SK-N-SH (cell line): ENCODE data around the gene SGSH. TPM values are rescaled to one million over a fixed set of nuclear protein-coding genes. Genes with fewer than 3 reads are reported as not detected.

ENCODE experiments used
- CTCF ChIA-PET: fragments of 300-600, 350-600 bp; formaldehyde crosslinking; extraction: SDS; loops from one replicate; lab custom pipeline; 2021; lab: Yijun Ruan, JAX
- POLR2A ChIA-PET: fragments of 350-600 bp; sonication (Branson Sonifier 250); formaldehyde crosslinking; extraction: SDS; loops from one replicate; lab custom pipeline; 2020; ENCODE audit warnings: antibody characterized with exemption, inconsistent platforms; lab: Yijun Ruan, JAX
- DNase-seq: peaks from one replicate; pipeline ENCODE4 v3.0.0; 2012
- H2AFZ ChIP-seq: fragments of 200-600 bp; sonication (generic); 2 replicates; pipeline ENCODE4 v1.8.1; 2016; ENCODE audit warnings: antibody characterized with exemption, mild to moderate bottlenecking, low read depth
- H3F3A ChIP-seq: fragments of 200-600 bp; sonication (generic); replicated peaks from 2 replicates; pipeline ENCODE3; 2016; ENCODE audit warnings: antibody characterized with exemption, mild to moderate bottlenecking; ENCODE audit not compliant: insufficient read depth
- H3K27ac ChIP-seq, 2 experiments: fragments of 200-500 bp in 1 of 2; fragments of 200-600 bp in 1 of 2; sonication (Bioruptor generic) in 1 of 2; sonication (generic), shearing (Covaris generic) in 1 of 2; 2 replicates each; pipeline versions ENCODE4 v1.5.1 to v1.6.1; 2014 to 2016; ENCODE audit warnings: low read depth in 2 of 2, inconsistent platforms in 1 of 2, low read length in 1 of 2, mild to moderate bottlenecking in 1 of 2, mixed read lengths in 1 of 2
- H3K27me3 ChIP-seq: fragments of 200-600 bp; sonication (generic), shearing (Covaris generic); 2 replicates; pipeline ENCODE4 v1.6.1; 2016; ENCODE audit warnings: mixed run types; ENCODE audit not compliant: insufficient read depth
- H3K36me3 ChIP-seq, 2 experiments: fragments of 200-500 bp in 1 of 2; fragments of 200-600 bp in 1 of 2; sonication (Bioruptor generic) in 1 of 2; sonication (generic) in 1 of 2; replicated peaks in 1 of 2; 2 replicates each; pipeline versions ENCODE3 to v1.5.1; 2014 to 2016; ENCODE audit warnings: low read length in 1 of 2, mild to moderate bottlenecking in 1 of 2; ENCODE audit not compliant: insufficient read depth in 2 of 2, control insufficient read depth in 1 of 2
- H3K4me1 ChIP-seq, 2 experiments: fragments of 200-500 bp in 1 of 2; fragments of 200-600 bp in 1 of 2; sonication (Bioruptor generic) in 1 of 2; sonication (generic), shearing (Covaris generic) in 1 of 2; 2 replicates each; pipeline versions ENCODE4 v1.5.1 to v1.6.1; 2014 to 2016; ENCODE audit warnings: low read depth in 1 of 2, low read length in 1 of 2, mixed run types in 1 of 2; ENCODE audit not compliant: insufficient read depth in 2 of 2, control insufficient read depth in 1 of 2
- H3K4me2 ChIP-seq: fragments of 200-600 bp; sonication (generic), shearing (Covaris generic); 2 replicates; pipeline ENCODE4 v1.6.1; 2017; ENCODE audit warnings: mixed run types
- H3K4me3 ChIP-seq, 2 experiments: fragments of 200-500 bp in 1 of 2; fragments of 200-600 bp in 1 of 2; sonication (Bioruptor generic) in 1 of 2; sonication (generic), shearing (Covaris generic) in 1 of 2; 2 replicates each; pipeline versions ENCODE4 v1.5.1 to v1.8.1; 2014 to 2016; ENCODE audit warnings: low read depth in 2 of 2, inconsistent platforms in 1 of 2, low read length in 1 of 2, mild to moderate bottlenecking in 1 of 2, mixed read lengths in 1 of 2, moderate library complexity in 1 of 2
- H3K79me2 ChIP-seq: fragments of 200-600 bp; sonication (generic); 2 replicates; pipeline ENCODE4 v1.8.1; 2017; ENCODE audit warnings: mild to moderate bottlenecking; ENCODE audit not compliant: insufficient read depth
- H3K9ac ChIP-seq: fragments of 200-600 bp; sonication (generic); 2 replicates; pipeline ENCODE4 v1.6.1; 2017; ENCODE audit warnings: mixed run types
- H3K9me2 ChIP-seq: fragments of 200-600 bp; sonication (generic); 2 replicates; pipeline ENCODE4 v1.6.1; 2017; ENCODE audit warnings: mixed run types
- H3K9me3 ChIP-seq: fragments of 200-600 bp; sonication (generic); 2 replicates; pipeline ENCODE4 v1.6.1; 2017; ENCODE audit warnings: mixed run types, mild to moderate bottlenecking, moderate library complexity
- H4K20me1 ChIP-seq: fragments of 200-600 bp; sonication (generic); 2 replicates; pipeline ENCODE4 v1.6.1; 2017; ENCODE audit warnings: mild to moderate bottlenecking, mixed run types; ENCODE audit not compliant: insufficient read depth
- CHD2 ChIP-seq: fragments of 150-350 bp; IDR thresholded peaks from 2 replicates; pipeline ENCODE4 v1.6.1; 2018; ENCODE audit warnings: low read length; ENCODE audit not compliant: partially characterized antibody
- ELF1 ChIP-seq: IDR thresholded peaks from 2 replicates; pipeline ENCODE4 v1.4.0; 2012
- FOXM1 ChIP-seq: IDR thresholded peaks from 2 replicates; pipeline ENCODE4 v1.4.0; 2012; ENCODE audit warnings: low read depth, mild to moderate bottlenecking
- GATA2 ChIP-seq: sonication (generic); formaldehyde crosslinking; IDR thresholded peaks from 2 replicates; pipeline ENCODE4 v1.5.0; 2020; ENCODE audit warnings: mild to moderate bottlenecking, missing genetic modification reagents
- JUND ChIP-seq: IDR thresholded peaks from 2 replicates; pipeline ENCODE4 v1.4.0; 2012
- MXI1 ChIP-seq: IDR thresholded peaks from 2 replicates; pipeline ENCODE4 v1.6.1; 2012; ENCODE audit warnings: mild to moderate bottlenecking, low read depth, low read length, improper control_type of control experiment
- NFIC ChIP-seq: IDR thresholded peaks from 2 replicates; pipeline ENCODE4 v1.4.0; 2012; ENCODE audit warnings: borderline replicate concordance
- POLR2AphosphoS5 ChIP-seq: IDR thresholded peaks from 2 replicates; pipeline ENCODE4 v1.6.1; 2012; ENCODE audit warnings: low read depth, low read length
- RCOR1 ChIP-seq: fragments of 150-350 bp; IDR thresholded peaks from 2 replicates; pipeline ENCODE4 v1.6.1; 2017; ENCODE audit warnings: antibody characterized with exemption, low read length
- SIN3A ChIP-seq: IDR thresholded peaks from 2 replicates; pipeline ENCODE4 v1.6.1; 2012; ENCODE audit warnings: low read depth, mild to moderate bottlenecking, low read length, moderate library complexity, borderline replicate concordance
- TEAD4 ChIP-seq: IDR thresholded peaks from 2 replicates; pipeline ENCODE4 v1.4.0; 2012; ENCODE audit warnings: mild to moderate bottlenecking, borderline replicate concordance; ENCODE audit not compliant: insufficient read depth
- YY1 ChIP-seq: IDR thresholded peaks from 2 replicates; pipeline ENCODE4 v1.4.0; 2012; ENCODE audit warnings: low read depth, mild to moderate bottlenecking
- WGBS: methylation state at CpG from one replicate; pipeline ENCODE4 v1.1.6; 2017; ENCODE audit warnings: low lambda C conversion rate; 5-methylcytosine and 5-hydroxymethylcytosine counted together
- polyA plus RNA-seq, 3 experiments: library from polyadenylated mRNA; depleted of rRNA; stranded (reverse); fragments of >200 nt; gene quantifications; 2 replicates each; pipeline ENCODE4 v1.2.3, GENCODE V29; 2012
- TF ChIP-seq, protein P1 (sequence below): IDR thresholded peaks from 2 replicates; pipeline ENCODE4 v1.4.0; 2012; ENCODE audit warnings: low read depth, borderline replicate concordance
- TF ChIP-seq, protein P2 (sequence below): fragments of 150-350 bp; IDR thresholded peaks from 2 replicates; pipeline ENCODE4 v1.6.1; 2017; ENCODE audit warnings: antibody characterized with exemption, low read length, low read depth, borderline replicate concordance
- TF ChIP-seq, protein P3 (sequence below): IDR thresholded peaks from 2 replicates; pipeline ENCODE4; 2012
- TF ChIP-seq, protein P4 (sequence below): IDR thresholded peaks from 2 replicates; pipeline ENCODE4 v1.4.0; 2012; ENCODE audit warnings: low read depth, borderline replicate concordance
- TF ChIP-seq, protein P5 (sequence below): IDR thresholded peaks from 2 replicates; pipeline ENCODE4 v1.6.1; 2012; ENCODE audit warnings: mild to moderate bottlenecking, low read depth, low read length, moderate library complexity
- TF ChIP-seq, protein P6 (sequence below): IDR thresholded peaks from 2 replicates; pipeline ENCODE4 v1.4.0; 2012; ENCODE audit warnings: low read depth

The SGSH gene
- polyA plus RNA-seq, 1 of the 3 experiments (the other 2 are of a cell fraction), result 161 TPM

DNA sequence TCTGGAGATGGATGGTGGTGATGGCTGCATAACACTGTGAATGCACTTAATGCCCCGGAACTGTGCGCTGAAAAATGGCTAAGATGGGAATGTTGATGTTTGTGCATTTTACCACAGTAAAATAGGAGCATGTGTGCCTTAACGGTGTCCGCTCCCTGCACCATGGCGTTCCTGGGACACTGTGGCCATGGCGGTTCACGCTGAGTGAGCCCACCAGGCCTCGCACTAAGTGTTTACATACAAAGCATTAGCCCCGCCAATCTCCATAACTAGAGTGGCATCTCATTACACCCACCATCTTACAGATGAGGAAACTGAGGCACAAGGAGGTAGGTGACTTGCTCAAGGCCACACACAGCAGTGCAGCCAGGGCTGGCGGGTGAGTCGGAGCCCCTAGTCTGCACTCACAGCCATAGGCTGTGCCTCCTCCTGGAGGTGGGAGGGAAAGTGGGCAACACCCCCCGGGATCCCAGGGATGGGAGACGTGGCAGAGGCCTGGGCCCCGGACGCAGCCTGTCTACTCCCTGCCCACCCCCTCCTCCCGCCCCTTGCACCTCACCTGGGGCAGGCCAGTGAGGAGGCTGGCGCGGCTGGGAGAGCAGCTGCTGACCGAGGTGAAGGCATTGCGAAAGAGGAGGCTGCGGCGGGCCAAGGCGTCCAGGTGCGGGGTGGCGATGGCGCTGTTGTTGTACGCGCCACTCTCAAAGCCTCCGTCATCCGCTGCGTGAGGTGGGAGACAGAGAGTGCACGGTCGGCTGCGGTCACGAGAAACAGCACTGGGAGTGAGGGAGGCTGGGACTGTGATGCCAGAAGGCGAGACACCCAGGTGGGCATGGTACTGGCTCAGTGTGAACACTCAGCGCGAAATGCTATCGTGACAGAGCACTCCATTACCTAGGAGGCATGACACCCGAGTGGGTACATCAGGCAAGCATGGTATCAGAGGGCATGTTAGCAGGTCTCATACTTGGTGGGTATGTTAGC lies 3.4 kb downstream of the SGSH start:
- H3K27ac ChIP-seq, result no peak overlapping the region
- H3K9me2 ChIP-seq, result no peaks in the 10 kb centered on the region
- peaks cover 4 to 24% of the 10 kb centered on the region in 2 experiments; a peak in 1 of 4 replicates for H3K4me1 ChIP-seq
- H3K27me3 ChIP-seq, result no peaks in the 10 kb centered on the region
- POLR2A ChIA-PET, result interaction anchor here (1.4 kb wide), 1 partner anchor 15 kb away, joined by 4 read pairs; no protein-coding TSS in a partner anchor
- no peak overlapping the region for H2AFZ ChIP-seq
- no peak overlapping the region for H3K4me2 ChIP-seq
- DNase-seq, result no peak
- peaks cover 9% of the 10 kb centered on the region for H3F3A ChIP-seq
- no peak overlapping the region for H3K4me3 ChIP-seq
- H3K9me3 ChIP-seq, result no peaks in the 10 kb centered on the region
- H4K20me1 ChIP-seq, result peaks cover 19% of the 10 kb centered on the region
- WGBS, result 98% methylated on average over 39 of the region's 40 CpGs
- CTCF ChIA-PET, result interaction anchor here (0.8 to 1.7 kb wide), 2 partner anchors 13 to 134 kb away, joined by 3 to 4 read pairs; no protein-coding TSS in a partner anchor
- H3K79me2 ChIP-seq, result peaks cover 43% of the 10 kb centered on the region; the same call in 1 of the 2 replicates
- no peak for TF ChIP-seq FOXM1
- TF ChIP-seq YY1, result no peak
- no peak for TF ChIP-seq MXI1
- TF ChIP-seq JUND, result no peak
- TF ChIP-seq POLR2AphosphoS5, result no peak
- TF ChIP-seq SIN3A, result no peak
- no peak for TF ChIP-seq ELF1
- TF ChIP-seq, protein P1, sequence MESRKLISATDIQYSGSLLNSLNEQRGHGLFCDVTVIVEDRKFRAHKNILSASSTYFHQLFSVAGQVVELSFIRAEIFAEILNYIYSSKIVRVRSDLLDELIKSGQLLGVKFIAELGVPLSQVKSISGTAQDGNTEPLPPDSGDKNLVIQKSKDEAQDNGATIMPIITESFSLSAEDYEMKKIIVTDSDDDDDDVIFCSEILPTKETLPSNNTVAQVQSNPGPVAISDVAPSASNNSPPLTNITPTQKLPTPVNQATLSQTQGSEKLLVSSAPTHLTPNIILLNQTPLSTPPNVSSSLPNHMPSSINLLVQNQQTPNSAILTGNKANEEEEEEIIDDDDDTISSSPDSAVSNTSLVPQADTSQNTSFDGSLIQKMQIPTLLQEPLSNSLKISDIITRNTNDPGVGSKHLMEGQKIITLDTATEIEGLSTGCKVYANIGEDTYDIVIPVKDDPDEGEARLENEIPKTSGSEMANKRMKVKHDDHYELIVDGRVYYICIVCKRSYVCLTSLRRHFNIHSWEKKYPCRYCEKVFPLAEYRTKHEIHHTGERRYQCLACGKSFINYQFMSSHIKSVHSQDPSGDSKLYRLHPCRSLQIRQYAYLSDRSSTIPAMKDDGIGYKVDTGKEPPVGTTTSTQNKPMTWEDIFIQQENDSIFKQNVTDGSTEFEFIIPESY, result no peak
- TF ChIP-seq NFIC, result no peak
- TF ChIP-seq CHD2, result no peak
- TF ChIP-seq, protein P2, sequence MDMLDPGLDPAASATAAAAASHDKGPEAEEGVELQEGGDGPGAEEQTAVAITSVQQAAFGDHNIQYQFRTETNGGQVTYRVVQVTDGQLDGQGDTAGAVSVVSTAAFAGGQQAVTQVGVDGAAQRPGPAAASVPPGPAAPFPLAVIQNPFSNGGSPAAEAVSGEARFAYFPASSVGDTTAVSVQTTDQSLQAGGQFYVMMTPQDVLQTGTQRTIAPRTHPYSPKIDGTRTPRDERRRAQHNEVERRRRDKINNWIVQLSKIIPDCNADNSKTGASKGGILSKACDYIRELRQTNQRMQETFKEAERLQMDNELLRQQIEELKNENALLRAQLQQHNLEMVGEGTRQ, result no peak
- TF ChIP-seq RCOR1, result no peak
- TF ChIP-seq, protein P3, sequence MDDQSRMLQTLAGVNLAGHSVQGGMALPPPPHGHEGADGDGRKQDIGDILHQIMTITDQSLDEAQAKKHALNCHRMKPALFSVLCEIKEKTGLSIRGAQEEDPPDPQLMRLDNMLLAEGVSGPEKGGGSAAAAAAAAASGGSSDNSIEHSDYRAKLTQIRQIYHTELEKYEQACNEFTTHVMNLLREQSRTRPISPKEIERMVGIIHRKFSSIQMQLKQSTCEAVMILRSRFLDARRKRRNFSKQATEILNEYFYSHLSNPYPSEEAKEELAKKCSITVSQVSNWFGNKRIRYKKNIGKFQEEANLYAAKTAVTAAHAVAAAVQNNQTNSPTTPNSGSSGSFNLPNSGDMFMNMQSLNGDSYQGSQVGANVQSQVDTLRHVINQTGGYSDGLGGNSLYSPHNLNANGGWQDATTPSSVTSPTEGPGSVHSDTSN, result no peak
- TF ChIP-seq, protein P4, sequence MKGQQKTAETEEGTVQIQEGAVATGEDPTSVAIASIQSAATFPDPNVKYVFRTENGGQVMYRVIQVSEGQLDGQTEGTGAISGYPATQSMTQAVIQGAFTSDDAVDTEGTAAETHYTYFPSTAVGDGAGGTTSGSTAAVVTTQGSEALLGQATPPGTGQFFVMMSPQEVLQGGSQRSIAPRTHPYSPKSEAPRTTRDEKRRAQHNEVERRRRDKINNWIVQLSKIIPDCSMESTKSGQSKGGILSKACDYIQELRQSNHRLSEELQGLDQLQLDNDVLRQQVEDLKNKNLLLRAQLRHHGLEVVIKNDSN, result no peak
- TF ChIP-seq GATA2, result no peak
- TF ChIP-seq TEAD4, result no peak
- TF ChIP-seq, protein P5, sequence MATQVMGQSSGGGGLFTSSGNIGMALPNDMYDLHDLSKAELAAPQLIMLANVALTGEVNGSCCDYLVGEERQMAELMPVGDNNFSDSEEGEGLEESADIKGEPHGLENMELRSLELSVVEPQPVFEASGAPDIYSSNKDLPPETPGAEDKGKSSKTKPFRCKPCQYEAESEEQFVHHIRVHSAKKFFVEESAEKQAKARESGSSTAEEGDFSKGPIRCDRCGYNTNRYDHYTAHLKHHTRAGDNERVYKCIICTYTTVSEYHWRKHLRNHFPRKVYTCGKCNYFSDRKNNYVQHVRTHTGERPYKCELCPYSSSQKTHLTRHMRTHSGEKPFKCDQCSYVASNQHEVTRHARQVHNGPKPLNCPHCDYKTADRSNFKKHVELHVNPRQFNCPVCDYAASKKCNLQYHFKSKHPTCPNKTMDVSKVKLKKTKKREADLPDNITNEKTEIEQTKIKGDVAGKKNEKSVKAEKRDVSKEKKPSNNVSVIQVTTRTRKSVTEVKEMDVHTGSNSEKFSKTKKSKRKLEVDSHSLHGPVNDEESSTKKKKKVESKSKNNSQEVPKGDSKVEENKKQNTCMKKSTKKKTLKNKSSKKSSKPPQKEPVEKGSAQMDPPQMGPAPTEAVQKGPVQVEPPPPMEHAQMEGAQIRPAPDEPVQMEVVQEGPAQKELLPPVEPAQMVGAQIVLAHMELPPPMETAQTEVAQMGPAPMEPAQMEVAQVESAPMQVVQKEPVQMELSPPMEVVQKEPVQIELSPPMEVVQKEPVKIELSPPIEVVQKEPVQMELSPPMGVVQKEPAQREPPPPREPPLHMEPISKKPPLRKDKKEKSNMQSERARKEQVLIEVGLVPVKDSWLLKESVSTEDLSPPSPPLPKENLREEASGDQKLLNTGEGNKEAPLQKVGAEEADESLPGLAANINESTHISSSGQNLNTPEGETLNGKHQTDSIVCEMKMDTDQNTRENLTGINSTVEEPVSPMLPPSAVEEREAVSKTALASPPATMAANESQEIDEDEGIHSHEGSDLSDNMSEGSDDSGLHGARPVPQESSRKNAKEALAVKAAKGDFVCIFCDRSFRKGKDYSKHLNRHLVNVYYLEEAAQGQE, result no peak
- TF ChIP-seq, protein P6, sequence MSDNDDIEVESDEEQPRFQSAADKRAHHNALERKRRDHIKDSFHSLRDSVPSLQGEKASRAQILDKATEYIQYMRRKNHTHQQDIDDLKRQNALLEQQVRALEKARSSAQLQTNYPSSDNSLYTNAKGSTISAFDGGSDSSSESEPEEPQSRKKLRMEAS, result no peak
- peaks cover 20 to 38% of the 10 kb centered on the region in 2 experiments for H3K36me3 ChIP-seq
- H3K9ac ChIP-seq, result no peak overlapping the region
